Naive thymus-derived CD8-positive, alpha-beta T cell (primary cell): ENCODE results near the gene NGFR. TPM values are rescaled to one million over a fixed set of nuclear protein-coding genes. Genes with fewer than 3 reads are reported as not detected.

Experiments
- ATAC-seq, 2 donors: fragments of 150-1000 bp; cut with Tn5 transposase in 1 of 2; sonication (Bioruptor Pico), chemical (Tn5 transposase) in 1 of 2; 1 replicate in 1 of 2; 2 replicates in 1 of 2; pipeline ENCODE4 v1.10.0; 2021; ENCODE audit warnings: mild to moderate bottlenecking in 2 of 2, moderate library complexity in 2 of 2
- POLR2A ChIA-PET: fragments of 350-600 bp; sonication (Branson Sonifier 250); formaldehyde crosslinking; loops from one replicate; lab custom pipeline; 2021; ENCODE audit warnings: antibody characterized with exemption; lab: Charles Lee
- DNase-seq, 10 donors: peaks; one replicate each; pipeline versions ENCODE4 v3.0.0 to v3.0.0-alpha.2; 2020 to 2022
- H3K27ac Mint-ChIP-seq, 10 donors: one replicate each; pipeline ENCODE4 v1.8.0; 2020 to 2022; ENCODE audit warnings: mild to moderate bottlenecking in 10 of 10, mixed read lengths in 10 of 10, moderate library complexity in 4 of 10, inconsistent platforms in 1 of 10
- H3K27me3 Mint-ChIP-seq, 5 donors: one replicate each; pipeline ENCODE4 v1.8.0; 2021 to 2022; ENCODE audit warnings: mixed read lengths in 5 of 5
- H3K36me3 Mint-ChIP-seq, 3 donors: one replicate each; pipeline ENCODE4 v1.8.0; 2020 to 2022; ENCODE audit warnings: mixed read lengths in 3 of 3, mild to moderate bottlenecking in 2 of 3, inconsistent platforms in 1 of 3
- H3K4me1 Mint-ChIP-seq, 4 donors: one replicate each; pipeline ENCODE4 v1.8.0; 2021 to 2022; ENCODE audit warnings: mixed read lengths in 4 of 4
- H3K4me3 Mint-ChIP-seq, 10 donors: one replicate each; pipeline ENCODE4 v1.8.0; 2020 to 2022; ENCODE audit warnings: mild to moderate bottlenecking in 10 of 10, mixed read lengths in 10 of 10, moderate library complexity in 6 of 10, inconsistent platforms in 1 of 10
- H3K9me3 Mint-ChIP-seq, 9 donors: one replicate each; pipeline ENCODE4 v1.8.0; 2020 to 2022; ENCODE audit warnings: mixed read lengths in 9 of 9, mild to moderate bottlenecking in 3 of 9, inconsistent platforms in 1 of 9, moderate library complexity in 1 of 9
- polyA plus RNA-seq, 3 donors: library from polyadenylated mRNA; unstranded; fragments of 300-500 nt; fragmentation: Illumina TruSeq; gene quantifications; one replicate each; pipeline ENCODE4 v1.2.3, GENCODE V29; 2021
- total RNA-seq, 8 experiments: library from RNA in 2 of 8; stranded (reverse) in 2 of 8; gene quantifications; one replicate each; pipeline ENCODE4 v1.2.3 and lab custom pipeline; 2021 to 2026

Gene NGFR
- total and polyA plus RNA-seq, 5 experiments from 2014 or later: 0.47 TPM; not detected in 4

- H3K36me3 Mint-ChIP-seq: no peaks in the 10 kb centered on the region
- no peak for ATAC-seq
- H3K4me3 Mint-ChIP-seq: no peak overlapping the region
- POLR2A ChIA-PET: no interaction called here
- H3K27ac Mint-ChIP-seq: no peak overlapping the region
- peaks cover 0 to 2% (median 0%) of the 10 kb centered on the region in 4 donors for H3K4me1 Mint-ChIP-seq
- DNase-seq: no peak
- H3K9me3 Mint-ChIP-seq: no peaks in the 10 kb centered on the region
- peaks cover 0 to 22% (median 4%) of the 10 kb centered on the region in 5 donors for H3K27me3 Mint-ChIP-seq
Observed at GRCh38 chr17:49513641-49514040, 18.5 kb downstream of the NGFR start.

GRCh38 chr17:49514071-49514721 lies 19.1 kb downstream of the NGFR start:
- ATAC-seq: no peak
- no peak for DNase-seq
- POLR2A ChIA-PET: no interaction called here
- peaks cover 0 to 17% (median 0%) of the 10 kb centered on the region in 5 donors for H3K27me3 Mint-ChIP-seq
- H3K27ac Mint-ChIP-seq: no peak overlapping the region
- H3K4me1 Mint-ChIP-seq: peaks cover 0 to 2% (median 0%) of the 10 kb centered on the region in 4 donors
- no peaks in the 10 kb centered on the region for H3K9me3 Mint-ChIP-seq
- H3K4me3 Mint-ChIP-seq: no peak overlapping the region
- H3K36me3 Mint-ChIP-seq: no peaks in the 10 kb centered on the region

GRCh38 chr17:49515196-49515770 lies 20.2 kb downstream of the NGFR start:
- ATAC-seq (no peak), DNase-seq (no peak)
- Mint-ChIP-seq H3K27me3 (peaks cover 2 to 9% (median 4%) of the 10 kb centered on the region in 5 donors), H3K36me3 (no peaks in the 10 kb centered on the region), H3K4me3 (no peak overlapping the region), H3K4me1 (peaks cover 0 to 2% (median 0%) of the 10 kb centered on the region in 4 donors), H3K9me3 (no peaks in the 10 kb centered on the region), H3K27ac (no peak overlapping the region)
- POLR2A ChIA-PET: no interaction called here

GRCh38 chr17:49516180-49516579 lies 21.1 kb downstream of the NGFR start:
- POLR2A ChIA-PET: no interaction called here
- DNase-seq (no peak), ATAC-seq (no peak)
- H3K27me3 Mint-ChIP-seq: peaks cover 4 to 9% (median 7%) of the 10 kb centered on the region in 5 donors
- no peak overlapping the region for H3K4me3 Mint-ChIP-seq
- no peaks in the 10 kb centered on the region for H3K9me3 Mint-ChIP-seq
- H3K4me1 Mint-ChIP-seq: peaks cover 0 to 2% (median 0%) of the 10 kb centered on the region in 4 donors
- no peaks in the 10 kb centered on the region for H3K36me3 Mint-ChIP-seq
- no peak overlapping the region for H3K27ac Mint-ChIP-seq

DNA sequence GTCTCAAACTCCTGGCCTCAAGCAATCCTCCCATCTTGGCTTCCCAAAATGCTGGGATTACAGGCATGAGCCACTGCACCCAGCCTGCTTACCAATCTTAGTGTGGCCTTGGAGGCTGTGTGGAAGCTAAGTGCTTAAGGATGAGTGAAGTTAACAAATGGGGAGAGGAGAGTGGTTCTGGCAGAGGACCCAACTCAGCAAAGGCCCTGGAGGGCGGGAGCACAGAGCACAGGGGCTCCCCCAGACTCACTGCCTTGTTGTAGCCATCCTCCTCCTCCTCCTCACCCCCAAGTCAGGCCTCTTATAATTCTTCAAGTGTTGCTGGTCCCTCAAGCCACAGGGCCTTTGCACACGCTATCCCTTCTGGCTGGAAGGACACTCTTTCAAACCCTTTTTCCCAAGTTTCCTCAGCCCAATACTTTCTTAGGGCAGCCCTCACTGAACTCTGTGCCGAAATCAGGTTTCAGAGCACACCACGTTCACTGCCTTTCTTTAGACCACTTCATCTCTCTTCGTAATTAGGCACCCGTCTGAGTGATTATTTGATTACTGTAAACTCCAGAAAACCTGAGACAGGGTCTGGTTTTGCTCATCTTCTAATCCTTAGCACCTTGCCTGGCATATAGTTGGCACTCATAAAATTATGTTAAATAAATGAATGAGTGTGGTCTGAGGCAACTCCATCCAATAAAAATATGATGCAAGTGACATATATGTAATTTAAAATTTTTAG lies 23.4 kb downstream of the NGFR start:
- no peaks in the 10 kb centered on the region for H3K36me3 Mint-ChIP-seq
- no peak for ATAC-seq
- peaks cover 4 to 13% (median 5%) of the 10 kb centered on the region in 4 donors for H3K4me1 Mint-ChIP-seq
- DNase-seq: no peak
- peak overlapping the region in 1 of 10 donors; percentile 34 for H3K27ac Mint-ChIP-seq
- peaks cover 2 to 9% (median 4%) of the 10 kb centered on the region in 5 donors for H3K27me3 Mint-ChIP-seq
- no peaks in the 10 kb centered on the region for H3K9me3 Mint-ChIP-seq
- H3K4me3 Mint-ChIP-seq: no peak overlapping the region
- POLR2A ChIA-PET: no interaction called here

DNA sequence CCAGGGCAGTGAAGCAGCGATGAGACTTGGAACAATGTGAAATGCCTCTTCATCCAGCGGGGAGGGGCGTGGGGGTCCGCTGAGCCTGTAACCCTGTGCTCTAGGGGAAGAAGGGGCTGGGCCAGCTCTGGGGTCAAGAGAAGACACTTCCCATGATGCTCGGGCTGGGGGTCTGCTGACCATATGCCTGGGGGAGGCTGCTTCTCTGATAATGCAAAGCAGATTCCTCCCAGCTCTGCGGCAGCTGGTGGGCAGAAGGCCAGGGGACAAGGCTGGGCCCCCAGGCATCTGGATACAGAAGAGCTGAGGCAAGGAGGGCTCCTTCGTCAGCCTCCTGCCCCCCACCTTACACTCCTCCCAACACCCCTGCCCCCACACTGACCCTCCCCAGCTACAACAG lies 24.7 kb downstream of the NGFR start:
- POLR2A ChIA-PET: no interaction called here
- ATAC-seq: no peak
- Mint-ChIP-seq H3K36me3 (no peaks in the 10 kb centered on the region), H3K27me3 (peaks cover 2 to 9% (median 4%) of the 10 kb centered on the region in 5 donors), H3K9me3 (no peaks in the 10 kb centered on the region), H3K4me3 (no peak overlapping the region), H3K4me1 (peaks cover 9 to 12% (median 10%) of the 10 kb centered on the region in 4 donors), H3K27ac (no peak overlapping the region)
- no peak for DNase-seq

- POLR2A ChIA-PET: interaction anchor here (0.9 kb wide), 1 partner anchor 25 kb away, joined by 3 read pairs; the partner anchor contains the start of gene NGFR
- no peak for DNase-seq
- no peaks in the 10 kb centered on the region for H3K36me3 Mint-ChIP-seq
- H3K27ac Mint-ChIP-seq: peak overlapping the region in 1 of 10 donors; percentile 65
- no peak for ATAC-seq
- peaks cover 2 to 9% (median 4%) of the 10 kb centered on the region in 5 donors for H3K27me3 Mint-ChIP-seq
- H3K9me3 Mint-ChIP-seq: no peaks in the 10 kb centered on the region
- peaks cover 9 to 12% (median 10%) of the 10 kb centered on the region in 4 donors for H3K4me1 Mint-ChIP-seq
- H3K4me3 Mint-ChIP-seq: no peak overlapping the region
Observed at GRCh38 chr17:49520386-49521087, 25.4 kb downstream of the NGFR start.

- H3K36me3 Mint-ChIP-seq: no peaks in the 10 kb centered on the region
- no peak for ATAC-seq
- DNase-seq: no peak
- no peaks in the 10 kb centered on the region for H3K9me3 Mint-ChIP-seq
- peaks cover 2 to 9% (median 4%) of the 10 kb centered on the region in 5 donors for H3K27me3 Mint-ChIP-seq
- H3K4me3 Mint-ChIP-seq: no peak overlapping the region
- no peak overlapping the region for H3K27ac Mint-ChIP-seq
- POLR2A ChIA-PET: interaction anchor here (0.9 kb wide), 1 partner anchor 26 kb away, joined by 3 read pairs; the partner anchor contains the start of gene NGFR
- H3K4me1 Mint-ChIP-seq: peaks cover 9 to 12% (median 11%) of the 10 kb centered on the region in 4 donors
Observed at GRCh38 chr17:49521088-49521450, 26.0 kb downstream of the NGFR start.

- Mint-ChIP-seq H3K9me3 (no peaks in the 10 kb centered on the region), H3K4me1 (peaks cover 9 to 12% (median 11%) of the 10 kb centered on the region in 4 donors), H3K4me3 (peak overlapping the region in 1 of 10 donors; percentile 62), H3K27ac (no peak overlapping the region), H3K36me3 (no peaks in the 10 kb centered on the region), H3K27me3 (peaks cover 2 to 9% (median 4%) of the 10 kb centered on the region in 5 donors)
- DNase-seq (no peak), ATAC-seq (no peak)
- POLR2A ChIA-PET: interaction anchor here (0.9 kb wide), 1 partner anchor 26 kb away, joined by 3 read pairs; the partner anchor contains the start of gene NGFR
Observed at GRCh38 chr17:49521471-49522356, 26.6 kb downstream of the NGFR start.

- peaks cover 2 to 9% (median 5%) of the 10 kb centered on the region in 5 donors for H3K27me3 Mint-ChIP-seq
Observed at GRCh38 chr17:49522357-49522890, 27.3 kb downstream of the NGFR start.

GRCh38 chr17:49523196-49523595 lies 28.1 kb downstream of the NGFR start:
- Mint-ChIP-seq H3K36me3 (no peaks in the 10 kb centered on the region), H3K4me1 (peaks cover 9 to 12% (median 11%) of the 10 kb centered on the region in 4 donors), H3K4me3 (no peak overlapping the region), H3K27ac (peak overlapping the region in 4 of 10 donors; percentile 16 to 66 (median 41)), H3K27me3 (peaks cover 2 to 9% (median 5%) of the 10 kb centered on the region in 5 donors), H3K9me3 (no peaks in the 10 kb centered on the region)
- ATAC-seq: no peak
- DNase-seq: no peak
- POLR2A ChIA-PET: no interaction called here

More at GRCh38 chr17:49522357-49522890, 27.3 kb downstream of the NGFR start:
- Mint-ChIP-seq H3K36me3 (no peaks in the 10 kb centered on the region), H3K4me3 (no peak overlapping the region), H3K9me3 (no peaks in the 10 kb centered on the region), H3K4me1 (peaks cover 9 to 12% (median 11%) of the 10 kb centered on the region in 4 donors), H3K27ac (peak overlapping the region in 1 of 10 donors; percentile 48)
- ATAC-seq: no peak
- no peak for DNase-seq
- POLR2A ChIA-PET: no interaction called here
